GM19238 (cell line): ENCODE data around the gene GALNT18.

Experiments
- DNase-seq: peaks from one replicate; pipeline ENCODE4 v3.0.0; 2011; ENCODE audit warnings: low spot score; ENCODE audit not compliant: insufficient read length

GALNT18 gene

GRCh38 chr11:11316651-11317230 lies 305.1 kb downstream of the GALNT18 start:
- DNase-seq, result no peak

GRCh38 chr11:11313902-11314692 lies 307.7 kb downstream of the GALNT18 start:
- DNase-seq, result no peak

- DNase-seq, result no peak
Observed at GRCh38 chr11:11313426-11313825, 308.4 kb downstream of the GALNT18 start.

GRCh38 chr11:11312738-11313137 lies 309.1 kb downstream of the GALNT18 start:
- DNase-seq, result no peak

GRCh38 chr11:11311169-11311568 lies 310.6 kb downstream of the GALNT18 start:
- DNase-seq, result no peak

- DNase-seq, result no peak
Observed at GRCh38 chr11:11309906-11310305, 311.9 kb downstream of the GALNT18 start.

GRCh38 chr11:11308249-11308648 lies 313.6 kb downstream of the GALNT18 start:
- no peak for DNase-seq

GRCh38 chr11:11306855-11307254 lies 314.9 kb downstream of the GALNT18 start:
- DNase-seq, result no peak

GRCh38 chr11:11304550-11304949 lies 317.3 kb downstream of the GALNT18 start:
- DNase-seq, result no peak

GRCh38 chr11:11302565-11302964 lies 319.2 kb downstream of the GALNT18 start:
- DNase-seq, result no peak

- no peak for DNase-seq
Observed at GRCh38 chr11:11301212-11301611, 320.6 kb downstream of the GALNT18 start.

GRCh38 chr11:11297578-11297977 lies 324.2 kb downstream of the GALNT18 start:
- no peak for DNase-seq

GRCh38 chr11:11296434-11296833 lies 325.4 kb downstream of the GALNT18 start:
- no peak for DNase-seq

- DNase-seq, result no peak
Observed at GRCh38 chr11:11294551-11294855, 327.3 kb downstream of the GALNT18 start.

GRCh38 chr11:11293798-11294550 lies 327.8 kb downstream of the GALNT18 start:
- DNase-seq, result no peak

- no peak for DNase-seq
Observed at GRCh38 chr11:11292839-11293238, 329.0 kb downstream of the GALNT18 start.

GRCh38 chr11:11291041-11292015 lies 330.5 kb downstream of the GALNT18 start:
- no peak for DNase-seq

GRCh38 chr11:11290354-11290753 lies 331.5 kb downstream of the GALNT18 start:
- DNase-seq, result no peak

GRCh38 chr11:11289669-11290068 lies 332.1 kb downstream of the GALNT18 start:
- DNase-seq, result no peak

GRCh38 chr11:11288972-11289616 lies 332.7 kb downstream of the GALNT18 start:
- no peak for DNase-seq

GRCh38 chr11:11284481-11284880 lies 337.3 kb downstream of the GALNT18 start:
- no peak for DNase-seq
